Measurements from ENCODE around the gene TRMT10B. TPM values are rescaled to one million over a fixed set of nuclear protein-coding genes. Genes with fewer than 3 reads are reported as not detected.
"Not testable (repeated sequence)": the region's sequence is repeated elsewhere in the genome, so short reads cannot be mapped to it uniquely, and the experiment has no call there.

Gene TRMT10B
- total RNA-seq, 4 donors from 2014 or later: 0.88 to 14.6 (median 5.2) TPM

- DNase-seq: no peak
- intact Hi-C loops (cut with DNase I; ENCODE audit: low total_unique reads): no loop called here
- no peak for TF ChIP-seq POLR2A (IDR thresholded peaks at IDR 0.05)
- TF ChIP-seq CTCF (IDR thresholded peaks at IDR 0.05): no peak
- Histone ChIP-seq H3K27ac (no peak overlapping the region), H3K27me3 (no peaks in the 10 kb centered on the region), H3K36me3 (no peaks in the 10 kb centered on the region), H3K4me1 (no peaks in the 10 kb centered on the region), H3K9me3 (no peaks in the 10 kb centered on the region), H3K4me3 (no peak overlapping the region)
These were observed 7.0 kb downstream of the TRMT10B start for GRCh38 chr9:37760416-37761161.

GRCh38 chr9:37761511-37761910, 7.9 kb downstream of the TRMT10B start:
- H3K27ac ChIP-seq: no peak overlapping the region
- intact Hi-C loops (cut with DNase I; ENCODE audit: low total_unique reads): no loop called here
- H3K9me3 ChIP-seq: no peaks in the 10 kb centered on the region

DNA sequence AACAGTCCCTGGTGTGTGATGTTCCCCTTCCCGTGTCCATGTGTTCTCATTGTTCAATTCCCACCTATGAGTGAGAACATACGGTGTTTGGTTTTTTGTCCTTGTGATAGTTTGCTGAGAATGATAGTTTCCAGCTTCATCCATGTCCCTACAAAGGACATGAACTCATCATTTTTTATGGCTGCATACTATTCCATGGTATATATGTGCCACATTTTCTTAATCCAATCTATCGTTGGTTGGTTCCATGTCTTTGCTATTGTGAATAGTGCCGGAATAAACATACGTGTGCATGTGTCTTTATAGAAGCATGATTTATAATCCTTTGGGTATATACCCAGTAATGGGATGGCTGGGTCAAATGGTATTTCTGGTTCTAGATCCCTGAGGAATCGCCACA, 11.7 kb downstream of the TRMT10B start:
- DNase-seq; H3K4me1 ChIP-seq; H3K27me3 ChIP-seq; H3K36me3 ChIP-seq; intact Hi-C loops (cut with DNase I; ENCODE audit: low total_unique reads); H3K4me3 ChIP-seq; H3K9me3 ChIP-seq; H3K27ac ChIP-seq: not testable (repeated sequence)

More at GRCh38 chr9:37761511-37761910, 7.9 kb downstream of the TRMT10B start:
- TF ChIP-seq POLR2A (IDR thresholded peaks at IDR 0.05) (no peak), CTCF (IDR thresholded peaks at IDR 0.05) (no peak)
- Histone ChIP-seq H3K4me1 (no peaks in the 10 kb centered on the region), H3K4me3 (no peak overlapping the region), H3K27me3 (no peaks in the 10 kb centered on the region), H3K36me3 (no peaks in the 10 kb centered on the region)
- DNase-seq: no peak

DNA sequence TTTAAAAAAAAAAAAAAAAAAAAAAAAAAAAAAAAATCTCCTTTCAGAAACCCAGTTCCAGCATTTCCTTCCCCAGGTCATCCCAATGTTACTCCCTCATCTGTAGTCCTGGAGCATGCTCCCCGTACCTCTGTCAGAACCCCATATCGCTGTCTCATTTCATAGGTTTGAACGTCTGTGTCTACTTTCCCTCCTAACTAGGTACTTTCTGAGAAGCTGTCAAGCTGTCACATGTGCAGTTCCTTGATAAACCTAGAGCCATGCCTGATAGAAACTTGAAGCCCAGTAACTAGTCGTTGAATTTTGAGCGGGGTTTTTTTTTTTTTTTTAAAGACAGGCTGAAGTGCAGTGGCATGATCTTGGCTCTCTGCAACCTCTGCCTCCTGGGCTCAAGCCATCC, 15.7 kb downstream of the TRMT10B start:
- Histone ChIP-seq H3K4me3 (no peak overlapping the region), H3K36me3 (no peaks in the 10 kb centered on the region), H3K4me1 (no peaks in the 10 kb centered on the region), H3K9me3 (no peaks in the 10 kb centered on the region), H3K27me3 (no peaks in the 10 kb centered on the region), H3K27ac (no peak overlapping the region)
- no peak for DNase-seq
- no peak for TF ChIP-seq CTCF (IDR thresholded peaks at IDR 0.05)
- TF ChIP-seq POLR2A (IDR thresholded peaks at IDR 0.05): no peak
- intact Hi-C loops (cut with DNase I; ENCODE audit: low total_unique reads): no loop called here

GRCh38 chr9:37769995-37770394, 16.4 kb downstream of the TRMT10B start:
- no peak for DNase-seq
- intact Hi-C loops (cut with DNase I; ENCODE audit: low total_unique reads): no loop called here
- H3K36me3 ChIP-seq: no peaks in the 10 kb centered on the region

More at GRCh38 chr9:37769995-37770394, 16.4 kb downstream of the TRMT10B start:
- Histone ChIP-seq H3K4me1 (no peaks in the 10 kb centered on the region), H3K9me3 (no peaks in the 10 kb centered on the region), H3K4me3 (no peak overlapping the region), H3K27ac (no peak overlapping the region), H3K27me3 (no peaks in the 10 kb centered on the region)
- TF ChIP-seq CTCF (IDR thresholded peaks at IDR 0.05) (no peak), POLR2A (IDR thresholded peaks at IDR 0.05) (no peak)

Measured in uterus (tissue), 4 donors.